C4-2B (cell line): ENCODE results near the gene HSPA5.
"Not testable (repeated sequence)": the region's sequence is repeated elsewhere in the genome, so short reads cannot be mapped to it uniquely, and the experiment has no call there.

Experiments used
- H3K27ac ChIP-seq: fragments of 450-650 bp; 2 replicates; pipeline ENCODE4 v1.5.1; 2017
- ZFX ChIP-seq: fragments of 450-650 bp; IDR thresholded peaks from 2 replicates; pipeline ENCODE4 v1.6.1; 2017
- TF ChIP-seq, protein P1 (sequence below): fragments of 450-650 bp; conservative IDR thresholded peaks from 2 replicates; pipeline ENCODE4 v1.5.1; 2017; ENCODE audit warnings: mild to moderate bottlenecking

HSPA5 gene

DNA sequence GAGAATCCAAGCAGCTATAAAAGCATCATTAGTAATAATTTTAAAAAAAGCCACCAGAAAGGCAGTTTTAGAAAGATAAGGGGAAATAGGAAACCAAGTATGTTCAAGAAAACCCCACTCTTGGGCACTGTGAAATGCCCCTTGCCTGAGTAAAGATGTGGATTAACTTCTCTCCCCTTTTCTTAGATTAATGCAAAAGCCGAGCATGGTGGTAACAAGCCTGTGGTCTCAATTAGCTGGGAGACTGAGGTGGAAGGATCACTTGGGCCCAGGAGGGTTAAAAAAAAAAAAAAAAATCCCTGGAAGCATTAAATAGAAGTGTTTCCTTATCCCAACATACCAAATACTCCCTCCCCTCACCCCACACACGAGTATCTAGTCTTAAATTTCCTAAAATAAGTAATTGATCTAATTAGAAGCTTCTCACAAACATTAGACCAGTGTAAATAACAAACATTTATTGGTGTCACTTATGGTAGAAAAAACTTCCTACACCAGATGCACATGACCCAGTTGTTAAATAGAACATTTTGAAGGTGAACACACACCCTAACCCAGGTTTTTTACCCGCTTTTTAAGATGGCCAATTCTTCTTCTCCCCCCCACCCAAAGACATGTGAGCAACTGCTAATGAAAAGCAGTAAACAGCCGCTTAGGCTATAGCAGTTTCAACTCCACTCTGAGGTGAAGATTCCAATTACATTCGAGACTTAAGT is 5.2 kb downstream of the HSPA5 start:
- no peak overlapping the region for H3K27ac ChIP-seq
- no peak for TF ChIP-seq ZFX
- TF ChIP-seq, protein P1, sequence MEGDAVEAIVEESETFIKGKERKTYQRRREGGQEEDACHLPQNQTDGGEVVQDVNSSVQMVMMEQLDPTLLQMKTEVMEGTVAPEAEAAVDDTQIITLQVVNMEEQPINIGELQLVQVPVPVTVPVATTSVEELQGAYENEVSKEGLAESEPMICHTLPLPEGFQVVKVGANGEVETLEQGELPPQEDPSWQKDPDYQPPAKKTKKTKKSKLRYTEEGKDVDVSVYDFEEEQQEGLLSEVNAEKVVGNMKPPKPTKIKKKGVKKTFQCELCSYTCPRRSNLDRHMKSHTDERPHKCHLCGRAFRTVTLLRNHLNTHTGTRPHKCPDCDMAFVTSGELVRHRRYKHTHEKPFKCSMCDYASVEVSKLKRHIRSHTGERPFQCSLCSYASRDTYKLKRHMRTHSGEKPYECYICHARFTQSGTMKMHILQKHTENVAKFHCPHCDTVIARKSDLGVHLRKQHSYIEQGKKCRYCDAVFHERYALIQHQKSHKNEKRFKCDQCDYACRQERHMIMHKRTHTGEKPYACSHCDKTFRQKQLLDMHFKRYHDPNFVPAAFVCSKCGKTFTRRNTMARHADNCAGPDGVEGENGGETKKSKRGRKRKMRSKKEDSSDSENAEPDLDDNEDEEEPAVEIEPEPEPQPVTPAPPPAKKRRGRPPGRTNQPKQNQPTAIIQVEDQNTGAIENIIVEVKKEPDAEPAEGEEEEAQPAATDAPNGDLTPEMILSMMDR, result no peak

DNA sequence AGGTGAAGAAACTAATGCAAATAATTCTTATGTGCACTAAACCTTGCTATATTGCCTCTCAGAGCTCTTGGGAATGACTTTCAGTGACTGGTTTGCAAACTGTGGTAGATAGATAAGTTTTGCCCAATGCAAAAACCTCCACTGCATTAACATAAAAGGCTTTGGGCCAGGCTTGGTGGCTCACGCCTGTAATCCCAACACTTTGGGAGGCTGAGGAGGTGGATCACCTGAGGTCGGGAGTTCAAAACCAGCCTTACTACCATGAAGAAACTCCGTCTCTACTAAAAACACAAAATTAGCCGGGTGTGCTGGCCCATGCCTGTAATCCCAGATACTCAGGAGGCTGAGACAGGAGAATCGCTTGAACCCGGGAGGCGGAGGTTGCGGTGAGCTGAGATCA is 7.0 kb downstream of the HSPA5 start:
- H3K27ac ChIP-seq, result not testable (repeated sequence)

DNA sequence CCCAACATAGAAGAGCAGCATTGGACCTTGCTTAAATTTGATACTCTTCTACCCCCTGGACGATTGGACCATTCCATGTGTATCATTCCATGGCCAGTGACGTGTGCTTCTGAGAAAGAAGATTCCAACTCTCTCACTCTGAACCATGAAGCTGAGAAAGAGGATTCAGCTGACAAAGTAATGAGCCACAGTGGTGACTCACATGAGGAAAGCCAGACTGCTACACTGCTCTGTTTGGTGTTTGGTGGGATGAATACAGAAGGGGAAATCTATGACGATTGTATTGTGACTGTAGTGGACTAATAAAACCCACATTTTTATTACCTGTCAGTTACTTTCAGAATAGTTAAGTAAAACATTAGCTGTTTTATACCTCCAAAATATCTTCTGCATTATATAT is 7.5 kb downstream of the HSPA5 start:
- TF ChIP-seq ZFX, result no peak
- no peak overlapping the region for H3K27ac ChIP-seq

DNA sequence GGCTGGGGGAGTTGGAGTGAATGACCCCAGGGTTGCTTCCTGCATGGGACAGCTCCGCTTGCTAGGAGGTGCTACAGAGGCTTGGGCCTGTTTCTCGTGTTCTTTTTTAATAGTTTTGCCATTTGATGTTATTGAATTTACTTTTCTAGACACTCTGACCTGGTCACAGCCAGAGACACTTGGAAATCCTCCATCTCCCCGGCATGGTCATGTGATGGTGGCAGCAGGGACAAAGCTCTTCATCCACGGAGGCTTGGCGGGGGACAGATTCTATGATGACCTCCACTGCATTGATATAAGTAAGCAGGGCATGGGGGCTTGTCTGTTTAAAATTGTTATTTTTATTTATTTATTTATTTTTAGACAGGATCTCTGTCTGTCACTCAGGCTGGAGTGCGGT is 13.4 kb downstream of the HSPA5 start:
- no peak overlapping the region for H3K27ac ChIP-seq
- TF ChIP-seq, protein P1, result no peak
- no peak for TF ChIP-seq ZFX

DNA sequence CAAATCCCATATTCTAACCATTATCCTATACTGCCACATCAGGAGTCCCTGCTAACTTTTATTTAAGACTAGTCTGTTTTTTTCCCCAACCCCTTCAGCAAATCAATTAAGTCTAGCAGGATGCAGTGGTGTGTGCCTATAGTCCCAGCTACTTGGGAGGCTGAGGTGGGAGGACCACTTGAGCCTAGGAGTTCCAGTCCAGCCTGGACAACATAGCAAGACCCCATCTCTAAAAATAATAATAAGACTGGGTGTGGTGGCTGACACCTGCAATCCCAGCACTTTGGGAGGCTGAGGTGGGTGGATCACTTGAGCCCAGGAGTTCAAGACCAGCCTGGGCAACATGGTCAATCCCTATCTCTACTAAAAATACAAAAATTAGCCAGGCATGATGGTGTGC is 16.3 kb downstream of the HSPA5 start:
- not testable (repeated sequence) for H3K27ac ChIP-seq

DNA sequence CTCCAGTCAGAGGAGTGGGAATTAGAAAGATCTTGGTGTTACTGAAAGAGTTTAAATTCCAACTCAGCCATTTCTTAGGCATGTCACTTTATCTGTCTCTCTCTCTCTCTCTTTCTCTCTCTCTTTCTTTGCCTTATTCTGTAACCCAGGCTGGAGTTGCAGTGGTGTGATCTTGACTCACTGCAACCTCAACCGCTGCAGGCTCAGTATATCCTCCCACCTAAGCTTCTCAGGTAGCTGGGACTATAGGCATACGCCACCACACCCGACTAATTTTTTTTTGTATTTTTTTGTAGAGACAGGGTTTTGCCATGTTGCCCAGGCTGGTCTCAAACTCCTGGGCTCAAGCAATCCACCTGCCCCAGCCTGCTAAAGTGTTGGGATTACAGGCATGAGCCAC is 22.5 kb downstream of the HSPA5 start:
- H3K27ac ChIP-seq, result no peak overlapping the region
- TF ChIP-seq, protein P1, result no peak
- no peak for TF ChIP-seq ZFX

DNA sequence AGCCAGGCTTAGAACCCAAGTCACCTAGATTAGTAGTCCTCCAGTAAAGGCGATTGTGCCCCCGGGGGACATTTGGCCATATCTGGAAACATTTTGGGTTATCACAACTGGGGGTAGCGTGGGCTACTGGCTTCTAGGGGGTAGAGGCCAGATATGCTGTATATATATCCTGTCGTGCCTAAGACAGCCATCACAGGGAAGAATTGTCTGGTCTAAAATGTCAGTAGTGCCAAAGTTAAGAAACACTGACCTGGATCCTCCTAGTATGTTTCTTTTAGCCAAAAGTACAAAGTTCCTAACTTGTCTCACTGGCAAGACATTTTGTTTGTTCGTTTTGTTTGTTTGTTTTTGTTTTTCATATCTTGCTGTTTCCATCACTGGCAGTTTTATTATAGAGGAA is 27.0 kb downstream of the HSPA5 start:
- no peak for TF ChIP-seq ZFX
- TF ChIP-seq, protein P1, result no peak
- H3K27ac ChIP-seq, result no peak overlapping the region

DNA sequence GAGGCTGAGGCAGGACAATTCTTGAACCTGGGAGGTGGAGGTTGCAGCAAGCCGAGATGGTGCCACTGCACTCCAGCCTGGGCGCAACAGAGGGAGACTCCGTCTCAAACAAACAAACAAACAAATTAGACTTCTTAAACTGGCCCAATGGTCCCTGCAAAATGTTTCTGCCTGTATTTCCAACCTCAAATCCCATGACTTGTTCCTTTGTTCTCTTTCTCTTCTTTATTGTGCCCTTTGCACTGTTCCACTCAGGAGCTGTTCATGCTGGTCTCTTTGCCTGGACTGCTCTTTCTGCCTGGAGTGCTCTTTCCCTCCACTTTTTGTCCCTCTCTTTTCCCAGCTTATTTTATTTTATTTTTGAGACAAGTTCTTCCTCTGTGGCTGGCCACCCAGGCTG is 36.7 kb downstream of the HSPA5 start:
- H3K27ac ChIP-seq, result no peak overlapping the region
- TF ChIP-seq, protein P1, result no peak
- no peak for TF ChIP-seq ZFX

DNA sequence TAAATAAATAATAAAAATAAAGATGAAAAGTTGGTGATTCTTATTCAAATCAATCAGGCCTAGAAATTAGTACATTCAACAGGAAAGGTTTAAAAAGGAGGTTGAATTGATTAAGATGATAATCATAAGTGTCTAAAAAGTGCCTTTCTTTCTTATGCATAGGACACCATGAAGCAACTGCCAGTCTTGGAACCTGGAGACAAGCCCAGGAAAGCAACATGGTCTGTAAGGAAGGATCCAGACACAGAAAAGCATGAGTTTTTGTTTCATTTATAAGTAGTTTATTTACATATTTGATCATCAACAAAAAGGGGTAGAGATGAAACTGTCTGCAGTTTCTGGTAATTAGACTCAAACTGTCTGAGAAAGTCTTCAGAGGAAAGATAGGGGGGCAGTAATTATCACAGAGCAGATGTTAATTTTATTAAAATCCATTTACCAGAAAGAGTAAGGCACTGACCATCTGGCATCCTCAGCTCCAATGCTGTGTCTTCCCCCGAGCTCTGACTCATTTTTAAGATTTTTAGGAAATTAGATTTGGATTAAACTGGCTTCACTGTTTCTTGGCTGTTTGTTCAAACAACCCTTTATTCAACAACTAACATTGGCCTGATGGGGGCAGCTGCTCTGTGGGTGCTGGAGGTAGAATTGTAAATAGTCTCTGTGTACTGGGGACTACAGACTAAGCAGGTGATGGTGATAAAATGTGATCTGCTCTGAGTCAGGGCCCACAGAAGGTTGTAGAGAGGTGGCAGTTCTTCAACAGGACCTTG is 38.1 kb downstream of the HSPA5 start:
- TF ChIP-seq, protein P1, result no peak
- TF ChIP-seq ZFX, result no peak
- no peak overlapping the region for H3K27ac ChIP-seq
